CD4-positive, alpha-beta T cell treated with Interleukin-17A for 1 hour (primary cell): ENCODE results near the gene LCOR.
"Not testable (repeated sequence)": the region's sequence is repeated elsewhere in the genome, so short reads cannot be mapped to it uniquely, and the experiment has no call there.

Experiments used
- DNase-seq: peaks from one replicate; pipeline ENCODE4 v3.0.0-alpha.2; 2020

LCOR gene

DNA sequence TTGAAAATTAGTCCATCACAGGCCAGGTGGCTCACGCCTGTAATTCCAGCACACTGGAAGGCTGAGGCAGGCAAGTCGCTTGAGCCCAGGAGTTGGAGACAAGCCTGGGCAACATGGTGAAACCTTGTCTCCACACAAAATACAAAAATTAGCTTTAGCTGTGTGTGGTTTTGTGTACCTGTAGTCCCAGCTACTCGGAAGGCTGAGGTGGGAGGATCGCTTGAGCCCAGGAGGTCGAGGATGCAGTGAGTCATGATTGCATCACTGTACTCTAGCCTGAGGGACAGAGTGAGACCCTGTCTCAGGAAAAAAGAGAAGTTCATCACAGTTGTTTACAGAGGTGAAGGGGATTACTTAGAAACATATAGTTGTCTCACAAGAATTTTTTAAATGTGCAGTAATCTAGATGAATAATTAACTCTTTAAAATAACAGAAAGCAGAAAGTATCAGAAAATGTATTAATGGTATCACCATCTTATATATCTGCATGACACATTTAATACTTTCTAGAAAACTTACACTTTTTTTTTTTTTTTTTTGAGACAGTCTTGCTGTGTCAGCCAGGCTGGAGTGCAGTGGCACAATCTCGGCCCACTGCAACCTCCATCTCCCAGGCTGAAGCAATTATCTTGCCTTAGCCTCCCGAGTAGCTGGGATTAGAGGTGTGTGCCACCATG lies 8.9 kb downstream of the LCOR start:
- DNase-seq: no peak

DNA sequence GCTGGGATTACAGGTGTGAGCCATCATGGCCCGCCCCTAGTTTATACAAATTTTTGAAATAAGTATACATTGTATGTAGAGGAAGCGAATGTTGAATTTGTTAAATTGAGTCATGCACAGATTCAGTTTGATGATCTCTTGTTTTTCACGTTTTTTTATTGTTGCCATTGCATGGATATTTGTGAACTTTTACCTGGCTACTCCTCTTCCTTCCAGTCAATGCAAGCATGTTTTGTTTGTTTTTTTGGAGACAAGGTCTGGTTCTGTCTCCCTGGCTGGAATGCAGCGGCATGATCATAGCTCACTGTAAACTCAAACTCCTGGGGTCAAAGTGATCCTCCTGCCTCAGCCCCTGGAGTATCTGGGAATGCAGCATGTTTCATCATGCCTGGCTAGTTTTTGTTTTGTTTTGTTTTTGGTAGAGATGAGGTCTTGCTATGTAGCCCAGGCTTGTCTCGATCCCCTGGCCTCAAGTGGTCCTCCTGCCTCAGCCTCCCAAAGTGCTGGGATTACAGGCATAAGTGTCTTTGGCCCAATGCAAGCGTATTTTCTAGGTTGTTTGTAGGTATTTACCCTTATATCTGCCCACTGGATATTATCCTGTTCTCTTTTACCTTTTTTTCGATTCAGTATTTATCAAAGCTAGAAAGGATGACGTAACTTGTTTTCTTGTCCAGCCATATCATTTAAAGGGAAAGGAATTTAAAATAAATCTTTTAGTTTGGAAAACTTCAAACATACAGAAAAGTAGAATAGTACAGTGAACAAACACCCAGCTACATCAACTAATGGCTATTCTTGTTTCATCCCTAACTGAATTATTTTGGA lies 11.0 kb downstream of the LCOR start:
- no peak for DNase-seq

- no peak for DNase-seq
Observed at GRCh38 chr10:96843823-96844222, 11.7 kb downstream of the LCOR start.

DNA sequence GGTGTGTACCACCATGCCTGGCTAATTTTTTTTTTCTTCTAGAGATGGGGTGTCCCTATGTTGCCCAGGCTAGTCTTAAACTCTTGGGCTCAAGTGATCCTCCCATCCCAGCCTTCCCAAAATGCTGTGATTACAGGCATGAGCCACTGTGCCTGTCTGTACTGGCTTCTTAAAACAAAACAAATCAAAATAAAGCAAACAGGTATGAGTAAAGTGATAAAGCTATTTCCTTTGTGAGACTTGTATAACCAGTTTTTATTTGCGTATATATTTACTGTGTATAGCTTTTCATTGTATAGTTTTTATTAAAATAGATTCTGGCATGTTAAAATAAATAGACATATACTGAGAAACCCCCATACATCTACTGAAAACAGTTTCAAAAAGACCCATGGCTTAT lies 14.3 kb downstream of the LCOR start:
- no peak for DNase-seq

- no peak for DNase-seq
Observed at GRCh38 chr10:96846926-96847325, 14.8 kb downstream of the LCOR start.

DNA sequence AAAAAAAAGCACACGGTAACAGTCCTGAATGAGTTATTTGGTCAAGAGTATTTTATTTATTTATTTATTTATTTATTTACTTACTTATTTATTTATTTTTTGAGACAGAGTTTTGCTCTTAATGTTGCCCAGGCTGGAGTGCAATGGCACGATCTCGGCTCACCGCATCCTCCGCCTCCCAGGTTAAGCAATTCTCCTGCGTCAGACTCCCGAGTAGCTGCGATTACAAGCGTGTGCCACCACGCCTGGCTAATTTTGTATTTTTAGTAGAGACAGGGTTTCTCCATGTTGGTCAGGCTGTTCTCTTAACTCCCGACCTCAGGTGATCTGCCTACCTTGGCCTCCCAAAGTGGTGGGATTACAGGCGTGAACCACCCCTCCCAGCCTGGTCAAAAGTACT lies 15.3 kb downstream of the LCOR start:
- DNase-seq: not testable (repeated sequence)

- no peak for DNase-seq
Observed at GRCh38 chr10:96850113-96850512, 18.0 kb downstream of the LCOR start.

- DNase-seq: no peak
Observed at GRCh38 chr10:96850825-96851224, 18.7 kb downstream of the LCOR start.

DNA sequence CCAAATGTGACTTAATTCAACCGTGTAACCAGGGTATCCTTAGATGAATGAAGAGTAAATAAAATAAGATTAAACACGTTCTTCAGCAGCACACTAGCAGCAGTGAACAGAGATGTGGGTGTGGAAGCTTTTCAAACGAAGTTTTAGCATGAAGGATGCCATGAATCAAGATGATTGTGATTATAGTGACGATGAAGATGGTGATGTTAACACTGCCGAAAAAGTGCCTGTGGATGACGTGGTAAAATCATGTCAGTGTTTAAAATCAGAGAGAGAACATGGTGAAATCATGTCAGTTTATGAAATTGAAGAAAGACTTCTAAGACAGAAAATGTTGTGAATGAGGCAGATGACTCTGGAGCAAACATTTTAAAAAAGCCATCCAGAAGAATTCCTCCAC lies 19.2 kb downstream of the LCOR start:
- DNase-seq: no peak

GRCh38 chr10:96856317-96856716 lies 24.2 kb downstream of the LCOR start:
- no peak for DNase-seq

DNA sequence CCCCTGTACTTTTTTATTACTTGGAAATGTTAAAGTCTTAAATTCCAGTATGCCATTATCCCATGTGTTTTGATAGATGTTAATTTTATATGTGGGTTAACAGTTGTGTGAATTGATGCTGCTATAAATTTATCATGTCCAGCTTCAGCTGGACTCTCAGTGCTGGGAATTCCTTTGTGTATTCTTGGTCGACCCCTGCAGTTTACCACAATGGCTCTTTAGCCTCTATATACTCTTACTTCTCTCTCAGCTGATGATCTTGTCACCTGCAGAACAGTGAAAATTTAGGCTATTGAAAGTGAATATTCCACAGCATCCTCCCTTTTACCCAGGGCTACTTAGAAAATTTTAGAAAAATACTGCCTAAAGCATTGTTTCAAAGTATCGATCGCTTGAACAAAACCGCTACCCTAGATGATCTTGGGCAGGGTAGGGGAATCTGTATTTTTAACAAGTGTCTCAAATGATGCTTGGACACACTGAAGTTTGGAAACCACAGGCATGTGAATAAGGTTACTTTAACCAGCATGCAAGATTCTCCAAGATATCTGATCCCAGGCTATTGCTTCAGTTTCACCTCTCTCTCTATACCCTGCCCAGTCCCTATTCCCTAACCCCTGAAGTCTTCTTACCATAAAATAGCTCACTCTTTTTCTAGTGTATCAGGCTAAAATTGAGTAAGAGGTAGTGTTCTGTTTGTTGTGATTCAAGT lies 25.4 kb downstream of the LCOR start:
- DNase-seq: no peak

- no peak for DNase-seq
Observed at GRCh38 chr10:96858038-96858705, 26.1 kb downstream of the LCOR start.

- no peak for DNase-seq
Observed at GRCh38 chr10:96858706-96859050, 26.6 kb downstream of the LCOR start.

GRCh38 chr10:96860631-96861277 lies 28.7 kb downstream of the LCOR start:
- DNase-seq: no peak

- no peak for DNase-seq
Observed at GRCh38 chr10:96863922-96864543, 31.9 kb downstream of the LCOR start.

- no peak for DNase-seq
Observed at GRCh38 chr10:96873086-96873485, 41.0 kb downstream of the LCOR start.

GRCh38 chr10:96873756-96874467 lies 41.8 kb downstream of the LCOR start:
- no peak for DNase-seq

DNA sequence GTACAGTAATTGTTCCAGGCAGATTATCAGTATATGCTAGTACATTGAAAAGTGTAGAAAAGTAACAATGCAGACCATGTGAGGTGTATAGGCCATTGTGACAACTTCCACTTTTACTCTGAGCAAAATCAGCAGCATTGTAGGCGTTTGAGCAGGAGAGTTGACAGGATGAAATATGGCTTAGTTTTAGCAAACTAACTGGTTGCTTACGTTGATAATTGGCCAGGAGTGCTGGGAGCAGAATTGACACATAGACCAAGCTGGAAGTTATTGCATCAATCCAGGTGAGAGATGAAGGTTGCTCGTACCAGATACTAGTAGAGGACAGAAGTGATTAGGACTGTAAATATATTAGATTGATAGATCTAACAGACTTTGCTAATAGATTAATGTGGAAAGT lies 46.0 kb downstream of the LCOR start:
- no peak for DNase-seq

DNA sequence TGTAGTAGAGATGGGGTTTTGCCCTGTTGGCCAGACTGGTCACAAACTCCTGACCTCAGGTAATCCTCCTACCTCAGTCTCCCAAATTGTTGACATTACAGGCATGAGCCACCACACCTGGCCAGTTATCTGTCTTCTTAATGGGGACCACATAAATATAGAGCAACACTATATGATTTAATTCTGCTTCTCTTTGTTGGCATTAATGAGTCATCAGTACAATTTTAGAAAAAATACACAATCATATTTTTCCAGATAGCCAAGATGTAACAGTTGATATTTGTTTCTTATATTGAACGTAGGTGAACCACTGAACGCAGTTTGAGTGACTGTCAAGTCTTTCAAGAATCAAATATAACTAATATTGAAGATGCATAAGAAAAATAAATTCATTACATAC lies 48.5 kb downstream of the LCOR start:
- no peak for DNase-seq

DNA sequence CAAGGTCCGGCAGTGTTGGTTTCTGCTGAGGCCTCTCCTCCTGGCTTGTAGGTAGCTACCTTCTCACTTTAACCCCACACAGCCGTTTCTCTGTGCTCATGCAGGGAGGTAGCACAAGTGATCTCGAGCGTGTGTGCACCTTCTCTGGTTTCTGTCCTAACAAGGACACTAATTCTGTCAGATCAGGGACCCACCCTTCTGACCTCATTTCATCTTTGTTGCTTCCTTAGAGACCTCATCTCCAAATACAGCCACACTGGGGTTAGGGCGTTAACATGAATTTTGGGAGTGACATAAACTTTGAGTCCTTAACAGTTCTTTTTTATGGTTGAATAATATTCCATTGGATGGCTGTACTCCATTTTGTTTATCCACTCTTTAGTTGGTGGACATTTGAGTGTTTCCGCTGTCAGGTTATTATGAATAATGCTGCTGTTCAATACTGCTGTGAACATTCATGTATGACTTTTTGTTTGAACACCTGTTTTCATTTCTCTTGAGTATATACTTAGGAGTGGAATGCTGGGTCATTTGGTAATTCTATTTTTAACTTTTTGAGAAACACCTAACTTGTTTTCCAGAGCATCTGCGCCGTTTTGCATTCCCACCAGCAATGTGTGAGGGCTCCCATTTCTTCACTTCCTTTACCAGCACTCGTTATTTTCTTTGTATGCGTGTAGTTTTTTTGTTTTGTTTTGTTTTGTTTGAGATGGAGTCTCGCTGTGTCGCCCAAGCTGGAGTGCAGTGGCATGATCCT lies 57.5 kb downstream of the LCOR start:
- no peak for DNase-seq

DNA sequence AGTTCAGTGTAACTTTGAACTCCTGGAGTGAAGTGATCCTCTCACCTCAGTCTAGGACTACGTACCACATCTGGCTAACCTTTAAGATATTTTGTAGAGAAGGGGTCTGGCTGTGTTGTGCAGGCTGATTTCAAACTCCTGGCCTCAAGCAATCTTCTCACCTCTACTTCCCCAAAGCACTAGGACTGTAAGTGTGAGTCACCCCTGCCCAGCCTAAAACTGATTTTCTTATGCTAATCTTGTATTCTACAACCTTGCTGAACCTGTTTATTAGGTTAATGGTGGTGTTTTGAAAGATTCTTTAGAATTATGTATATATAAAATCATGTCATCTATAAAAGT lies 58.0 kb downstream of the LCOR start:
- no peak for DNase-seq
